HUES6 (cell line): ENCODE results near the gene FGF21.
"Not testable (repeated sequence)": the region's sequence is repeated elsewhere in the genome, so short reads cannot be mapped to it uniquely, and the experiment has no call there.

Source experiments
- H3K27ac ChIP-seq: 2 replicates; pipeline ENCODE4 v1.7.0; 2013; ENCODE audit warnings: low read depth, mild to moderate bottlenecking, low read length, inconsistent platforms
- H3K27me3 ChIP-seq: 2 replicates; pipeline ENCODE4 v1.6.1; 2013; ENCODE audit warnings: low read length; ENCODE audit not compliant: control insufficient read depth, insufficient read depth
- H3K36me3 ChIP-seq: 2 replicates; pipeline ENCODE4 v1.6.1; 2013; ENCODE audit warnings: low read length; ENCODE audit not compliant: control insufficient read depth, insufficient read depth
- H3K4me1 ChIP-seq: 2 replicates; pipeline ENCODE4 v1.6.1; 2013; ENCODE audit warnings: low read length; ENCODE audit not compliant: control insufficient read depth, insufficient read depth
- H3K4me3 ChIP-seq: 2 replicates; pipeline ENCODE4 v1.5.1; 2013; ENCODE audit warnings: low read depth, low read length
- H3K9ac ChIP-seq: one replicate; pipeline ENCODE4 v1.6.1; 2013; ENCODE audit warnings: mild to moderate bottlenecking, low read length
- H3K9me3 ChIP-seq: 2 replicates; pipeline ENCODE4 v1.6.1; 2013; ENCODE audit warnings: low read depth, low read length; ENCODE audit not compliant: control insufficient read depth, insufficient read depth

FGF21 gene

GRCh38 chr19:48757089-48757675 lies 1.9 kb downstream of the FGF21 start:
- no peak overlapping the region for H3K27ac ChIP-seq
- H3K36me3 ChIP-seq: no peaks in the 10 kb centered on the region
- no peaks in the 10 kb centered on the region for H3K9me3 ChIP-seq
- H3K9ac ChIP-seq: no peak overlapping the region
- peaks cover 20% of the 10 kb centered on the region; the same call in 1 of the 2 replicates for H3K27me3 ChIP-seq
- peaks cover 12% of the 10 kb centered on the region; the same call in 1 of the 2 replicates for H3K4me1 ChIP-seq
- H3K4me3 ChIP-seq: no peak overlapping the region

GRCh38 chr19:48757741-48758144 lies 2.4 kb downstream of the FGF21 start:
- Histone ChIP-seq H3K27ac (no peak overlapping the region), H3K36me3 (no peaks in the 10 kb centered on the region), H3K4me3 (no peak overlapping the region), H3K4me1 (peaks cover 12% of the 10 kb centered on the region; the same call in 1 of the 2 replicates), H3K9ac (no peak overlapping the region), H3K27me3 (peaks cover 26% of the 10 kb centered on the region; the same call in 1 of the 2 replicates), H3K9me3 (no peaks in the 10 kb centered on the region)

GRCh38 chr19:48760504-48761205 lies 5.3 kb downstream of the FGF21 start:
- Histone ChIP-seq H3K27me3 (peaks cover 24% of the 10 kb centered on the region; the same call in 1 of the 2 replicates), H3K36me3 (no peaks in the 10 kb centered on the region), H3K4me1 (peaks cover under 1% of the 10 kb centered on the region; the same call in 1 of the 2 replicates), H3K4me3 (no peak overlapping the region), H3K27ac (no peak overlapping the region), H3K9me3 (no peaks in the 10 kb centered on the region), H3K9ac (no peak overlapping the region)

GRCh38 chr19:48765816-48766215 lies 10.5 kb downstream of the FGF21 start:
- not testable (repeated sequence) for H3K36me3 ChIP-seq, H3K9me3 ChIP-seq, H3K4me1 ChIP-seq, H3K27ac ChIP-seq, H3K4me3 ChIP-seq, H3K9ac ChIP-seq
- H3K27me3 ChIP-seq: peaks cover 20% of the 10 kb centered on the region; the same call in 1 of the 2 replicates

GRCh38 chr19:48768171-48768753 lies 12.9 kb downstream of the FGF21 start:
- H3K36me3 ChIP-seq: not testable (repeated sequence)

GRCh38 chr19:48768994-48769713 lies 13.8 kb downstream of the FGF21 start:
- H3K9ac ChIP-seq: no peak overlapping the region
- no peaks in the 10 kb centered on the region for H3K4me1 ChIP-seq
- no peak overlapping the region for H3K27ac ChIP-seq
- H3K36me3 ChIP-seq: no peaks in the 10 kb centered on the region
- no peaks in the 10 kb centered on the region for H3K9me3 ChIP-seq
- H3K27me3 ChIP-seq: no peaks in the 10 kb centered on the region
- no peak overlapping the region for H3K4me3 ChIP-seq

More at GRCh38 chr19:48768171-48768753, 12.9 kb downstream of the FGF21 start:
- H3K27me3 ChIP-seq, H3K4me3 ChIP-seq, H3K27ac ChIP-seq, H3K4me1 ChIP-seq, H3K9ac ChIP-seq, H3K9me3 ChIP-seq: not testable (repeated sequence)

GRCh38 chr19:48770266-48770665 lies 14.9 kb downstream of the FGF21 start:
- Histone ChIP-seq H3K9me3 (no peaks in the 10 kb centered on the region), H3K9ac (no peak overlapping the region), H3K27ac (no peak overlapping the region), H3K36me3 (no peaks in the 10 kb centered on the region), H3K27me3 (no peaks in the 10 kb centered on the region), H3K4me3 (no peak overlapping the region), H3K4me1 (no peaks in the 10 kb centered on the region)

GRCh38 chr19:48770734-48771472 lies 15.6 kb downstream of the FGF21 start:
- Histone ChIP-seq H3K4me3 (no peak overlapping the region), H3K9me3 (no peaks in the 10 kb centered on the region), H3K27ac (no peak overlapping the region), H3K9ac (no peak overlapping the region), H3K36me3 (no peaks in the 10 kb centered on the region), H3K27me3 (no peaks in the 10 kb centered on the region), H3K4me1 (no peaks in the 10 kb centered on the region)

GRCh38 chr19:48772503-48772953 lies 17.2 kb downstream of the FGF21 start:
- no peaks in the 10 kb centered on the region for H3K4me1 ChIP-seq
- H3K36me3 ChIP-seq: no peaks in the 10 kb centered on the region
- H3K9me3 ChIP-seq: no peaks in the 10 kb centered on the region
- no peak overlapping the region for H3K9ac ChIP-seq
- H3K27ac ChIP-seq: no peak overlapping the region
- no peak overlapping the region for H3K4me3 ChIP-seq
- no peaks in the 10 kb centered on the region for H3K27me3 ChIP-seq

GRCh38 chr19:48777139-48777538 lies 21.8 kb downstream of the FGF21 start:
- Histone ChIP-seq H3K4me1 (no peaks in the 10 kb centered on the region), H3K9me3 (no peaks in the 10 kb centered on the region; the same call in 1 of the 2 replicates), H3K9ac (no peak overlapping the region)

More at GRCh38 chr19:48777139-48777538, 21.8 kb downstream of the FGF21 start:
- Histone ChIP-seq H3K4me3 (no peak overlapping the region), H3K27me3 (no peaks in the 10 kb centered on the region), H3K27ac (no peak overlapping the region), H3K36me3 (no peaks in the 10 kb centered on the region)
